Stimulated activated CD8-positive, alpha-beta memory T cell treated with anti-CD3 and anti-CD28 coated beads, Interleukin-4, amount 100 ng/mL, for 24 hours (primary cell): ENCODE measurements around the gene HASPIN.
A peak's percentile ranks its signal among the peaks of the same experiment; 100 is the strongest.

Experiments
- DNase-seq: peaks from one replicate; pipeline ENCODE4 v3.0.0-alpha.2; 2020; ENCODE audit warnings: low read depth

Gene HASPIN

DNA sequence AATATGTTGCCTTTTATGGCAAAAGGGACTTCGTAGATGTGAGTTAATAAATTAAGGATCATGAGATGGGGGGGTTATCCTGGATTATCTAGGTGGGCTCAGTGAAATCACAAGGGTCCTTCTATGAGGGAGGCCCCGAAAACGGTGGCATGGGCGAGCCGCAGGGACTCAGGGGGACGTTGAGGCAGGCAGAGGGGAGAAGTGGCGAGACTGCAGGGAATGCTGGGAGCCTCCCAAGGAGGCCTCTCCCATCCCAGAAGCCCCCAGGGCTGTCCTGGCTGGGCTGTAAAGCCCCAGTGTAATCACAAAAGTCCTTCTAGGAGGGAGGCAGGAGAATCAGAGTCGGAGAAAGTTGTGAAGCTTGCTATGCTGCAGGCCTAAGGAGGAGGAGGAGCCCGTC is 42.3 kb downstream of the HASPIN start:
- no peak for DNase-seq

DNA sequence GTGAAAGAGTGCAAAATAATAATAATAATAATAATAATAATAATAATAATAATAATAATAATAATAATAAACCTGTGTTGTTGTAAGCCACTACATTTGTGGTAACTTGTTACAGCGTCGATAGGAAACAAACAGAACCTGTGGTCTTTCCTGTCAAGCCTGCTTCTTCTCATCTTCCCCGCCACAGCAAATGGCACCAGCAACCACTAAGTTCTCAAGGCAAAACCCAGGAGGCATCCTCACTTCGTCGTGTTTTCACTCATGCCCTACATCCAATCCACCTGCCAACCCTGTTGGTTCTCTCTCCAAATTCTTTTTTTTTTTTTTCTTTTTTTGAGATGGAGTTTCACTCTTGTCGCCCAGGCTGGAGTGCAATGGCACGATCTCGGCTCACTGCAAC is 43.1 kb downstream of the HASPIN start:
- no peak for DNase-seq

DNA sequence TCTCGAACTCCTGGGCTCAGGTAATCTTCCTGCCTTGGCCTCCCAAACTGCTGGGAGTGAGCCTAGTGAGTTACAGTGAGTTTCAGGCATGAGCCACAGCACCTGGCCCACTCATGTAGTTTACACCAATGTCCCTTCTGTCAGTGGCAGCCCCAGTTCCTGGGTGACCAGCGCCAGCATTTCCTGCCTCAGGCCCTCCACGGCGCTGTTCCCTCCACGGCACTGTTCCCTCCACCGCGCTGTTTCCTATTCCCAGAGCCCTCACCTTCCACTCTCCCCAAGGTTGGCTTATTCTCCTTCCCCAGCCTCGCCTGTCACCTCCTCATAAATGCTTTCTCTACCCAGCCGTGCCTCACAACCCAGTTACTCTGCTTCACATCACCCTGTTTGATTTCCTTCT is 44.6 kb downstream of the HASPIN start:
- no peak for DNase-seq

DNA sequence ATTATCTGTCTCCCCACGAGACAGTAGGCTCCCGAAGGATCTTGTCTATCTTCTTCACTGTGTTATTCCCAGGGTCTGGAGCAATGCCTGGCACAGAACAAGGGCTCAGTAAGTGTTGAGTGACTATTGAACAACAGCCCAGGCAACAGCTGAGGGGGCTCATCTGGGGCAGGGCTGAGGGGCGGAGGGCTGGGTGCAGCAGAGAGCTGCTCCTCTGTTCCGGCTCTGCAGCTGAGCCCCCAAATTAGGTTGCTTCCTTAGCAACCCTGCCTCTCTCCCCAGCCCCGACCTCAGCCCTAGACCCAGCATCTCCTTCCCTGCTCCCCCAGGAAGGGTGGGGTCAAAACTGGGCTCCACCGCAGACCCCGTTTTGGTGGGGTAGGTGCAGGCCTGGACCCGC is 45.1 kb downstream of the HASPIN start:
- DNase-seq, result no peak

DNA sequence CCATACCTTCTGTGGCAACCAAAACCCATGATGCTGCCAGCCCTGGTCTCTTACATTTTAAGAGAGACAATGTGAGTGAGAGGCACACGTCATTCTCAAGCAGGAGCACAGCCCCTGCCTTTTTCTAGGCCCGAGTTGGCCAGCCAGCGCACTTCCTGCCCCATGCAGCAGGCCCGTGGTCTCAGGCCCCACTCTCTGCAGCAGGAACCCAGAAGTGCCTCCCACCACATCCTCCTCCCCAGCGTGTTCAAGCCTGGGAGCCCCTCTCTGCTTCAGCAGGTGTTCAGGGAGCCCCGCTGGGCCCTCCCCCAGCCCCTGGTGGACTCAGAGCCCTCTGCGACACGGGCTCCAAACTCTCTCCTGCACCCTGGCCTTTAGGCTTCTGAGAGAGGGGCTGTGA is 46.8 kb downstream of the HASPIN start:
- DNase-seq, result peak; percentile 43

DNA sequence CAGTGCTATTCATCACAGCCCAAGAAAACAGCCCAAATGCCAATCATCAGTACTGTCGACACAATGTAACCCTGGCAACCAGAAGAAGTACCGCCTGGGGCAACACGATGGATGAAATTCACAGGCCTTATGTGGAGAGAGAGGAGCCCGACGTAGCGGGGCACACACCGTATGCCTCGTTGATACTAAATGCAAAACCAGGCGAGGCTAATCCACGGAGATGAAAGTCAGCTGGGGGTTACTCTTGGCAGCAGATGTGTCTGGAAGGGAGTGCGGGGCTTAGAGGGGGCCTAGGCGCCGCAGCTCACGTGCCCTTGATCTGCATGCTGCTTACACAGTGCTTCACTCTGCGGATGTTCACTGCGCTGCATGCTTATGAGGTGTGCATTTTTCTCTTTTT is 47.4 kb downstream of the HASPIN start:
- DNase-seq, result no peak

DNA sequence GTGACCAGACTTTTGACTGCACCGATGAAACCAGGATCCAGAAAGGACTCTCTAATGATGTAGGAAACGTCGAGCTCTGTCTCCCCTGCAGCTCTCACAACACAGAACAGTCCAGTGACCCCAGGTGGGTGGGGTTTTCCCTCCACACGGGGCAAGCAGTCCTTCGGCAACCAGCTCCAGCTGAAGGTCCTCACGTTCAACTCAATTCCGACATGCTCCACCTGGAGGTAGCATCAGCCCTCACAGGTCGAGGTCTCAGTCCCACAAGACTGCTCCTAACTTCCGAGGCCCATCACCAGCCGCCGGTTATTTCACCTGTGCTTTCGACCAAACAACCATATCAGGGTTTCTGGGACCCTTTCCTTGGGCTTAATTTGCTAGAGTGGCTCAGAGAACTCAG is 49.1 kb downstream of the HASPIN start:
- no peak for DNase-seq

DNA sequence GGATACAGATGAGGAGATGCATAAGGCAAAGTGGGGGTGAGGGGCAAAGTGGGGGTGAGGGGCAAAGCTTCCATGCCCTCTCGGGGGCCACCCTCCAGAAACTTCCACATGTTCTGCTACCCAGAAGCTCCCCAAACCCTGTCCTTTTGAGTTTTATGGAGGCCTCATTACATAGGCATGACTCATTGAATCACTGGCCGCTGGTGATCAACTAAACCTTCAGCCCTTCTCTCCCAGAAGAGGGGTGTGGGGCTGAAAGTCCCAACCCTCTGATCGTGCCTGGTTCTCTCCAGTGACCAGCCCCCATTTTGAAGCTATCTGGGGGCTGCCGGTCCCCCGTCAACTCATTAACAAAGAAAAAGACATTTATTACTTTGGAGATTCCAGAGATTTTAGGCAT is 49.8 kb downstream of the HASPIN start:
- DNase-seq, result no peak

DNA sequence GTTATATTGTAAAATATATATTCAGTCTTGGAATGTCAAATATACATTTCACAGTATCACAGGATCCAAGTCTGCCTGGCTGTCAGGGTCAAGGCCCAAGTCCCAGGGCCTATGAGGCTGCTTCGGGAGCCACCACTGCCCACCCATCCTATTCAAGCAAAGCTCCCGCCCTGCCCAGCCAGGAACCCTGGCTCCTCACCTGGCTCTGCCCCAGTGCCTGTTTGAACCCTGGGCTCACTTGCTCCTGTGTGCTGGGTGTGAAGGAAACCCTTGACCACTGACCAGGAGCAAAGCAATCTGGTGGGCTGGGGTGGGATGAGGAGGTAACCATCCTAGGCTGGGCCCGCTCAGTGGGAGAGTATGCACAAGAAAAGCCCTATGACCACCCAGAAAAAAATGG is 50.3 kb downstream of the HASPIN start:
- DNase-seq, result no peak
